Measurements from ENCODE around the gene ITGB6. TPM values are rescaled to one million over a fixed set of nuclear protein-coding genes. Genes with fewer than 3 reads are reported as not detected.

The ITGB6 gene
- polyA plus RNA-seq, 1 experiment, result not detected

DNA sequence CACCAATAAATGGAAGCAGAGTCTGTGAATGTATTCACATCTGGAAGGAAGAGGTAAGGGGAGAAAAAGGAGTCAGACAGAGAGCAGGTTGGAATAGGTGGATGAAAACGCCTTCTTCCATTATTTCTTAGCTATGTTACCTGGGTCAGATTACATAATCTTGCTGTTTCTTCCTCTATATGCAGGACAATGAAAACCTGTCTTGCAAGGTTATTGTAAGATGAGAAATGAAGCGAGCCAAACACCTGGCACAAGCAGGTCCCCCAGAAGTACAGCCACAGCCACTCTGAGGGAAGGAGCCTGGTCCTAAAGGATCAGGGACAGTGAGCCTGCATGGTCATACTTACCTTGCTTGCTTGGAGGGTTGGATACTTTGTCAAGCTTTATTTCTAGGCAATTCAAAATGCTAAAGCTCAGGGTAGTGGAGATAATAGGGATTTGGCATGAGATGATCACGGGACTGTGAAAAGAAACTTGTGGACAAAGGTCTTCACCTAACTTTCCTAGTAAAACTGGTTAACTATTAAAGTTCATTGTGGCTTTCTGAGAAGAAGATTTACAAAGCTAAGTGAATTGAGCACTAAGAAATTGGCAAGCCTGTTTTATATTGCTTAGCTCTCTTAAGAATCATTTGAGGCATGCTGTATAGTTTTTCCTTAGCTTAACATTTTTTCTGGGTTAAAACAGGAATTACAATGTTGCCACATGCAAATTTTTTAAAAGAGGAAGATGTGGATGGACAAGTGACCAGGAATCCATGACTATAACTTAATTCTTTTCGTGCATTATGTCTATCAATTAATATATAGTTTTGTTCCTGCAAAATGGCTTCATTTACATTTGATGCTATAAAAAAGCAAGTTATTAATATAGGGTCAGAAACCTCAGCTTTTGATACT, 121.9 kb downstream of the ITGB6 start:
- POLR2A ChIA-PET, result no interaction called here
- no peak for DNase-seq (ENCODE audit: low read depth, low spot score)

DNA sequence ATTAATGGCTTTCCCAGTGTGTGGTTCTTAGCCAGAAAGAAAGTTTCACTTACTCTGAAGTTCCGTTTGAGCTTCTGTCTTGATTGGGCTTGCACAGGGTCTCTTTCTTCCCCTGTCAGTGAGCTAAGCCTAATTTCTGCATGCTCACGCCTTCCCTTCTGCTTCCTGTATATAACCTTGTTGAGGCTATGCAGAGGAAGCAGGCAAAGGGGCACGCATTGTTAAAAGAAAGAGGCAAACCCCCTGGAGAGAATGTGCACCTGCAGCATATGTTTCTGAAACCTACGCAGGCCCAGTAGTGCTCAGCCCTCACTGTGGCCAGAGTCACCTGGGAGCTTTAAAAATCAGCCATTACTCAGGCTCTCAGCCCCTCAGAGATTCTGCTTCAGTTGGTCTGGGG, 123.2 kb downstream of the ITGB6 start:
- no peak for DNase-seq (ENCODE audit: low read depth, low spot score)
- H3K9me3 ChIP-seq (ENCODE audit: control insufficient read depth, insufficient read depth, low read length), result no peaks in the 10 kb centered on the region
- peaks cover 4% of the 10 kb centered on the region for H3K27me3 ChIP-seq (ENCODE audit: control insufficient read depth, insufficient read depth, low read length)
- H3K27ac ChIP-seq (ENCODE audit: low read depth, low read length), result no peak overlapping the region
- POLR2A ChIA-PET, result no interaction called here
- H3K4me3 ChIP-seq (ENCODE audit: low read depth, low read length), result no peak overlapping the region
- TF ChIP-seq, protein P1, sequence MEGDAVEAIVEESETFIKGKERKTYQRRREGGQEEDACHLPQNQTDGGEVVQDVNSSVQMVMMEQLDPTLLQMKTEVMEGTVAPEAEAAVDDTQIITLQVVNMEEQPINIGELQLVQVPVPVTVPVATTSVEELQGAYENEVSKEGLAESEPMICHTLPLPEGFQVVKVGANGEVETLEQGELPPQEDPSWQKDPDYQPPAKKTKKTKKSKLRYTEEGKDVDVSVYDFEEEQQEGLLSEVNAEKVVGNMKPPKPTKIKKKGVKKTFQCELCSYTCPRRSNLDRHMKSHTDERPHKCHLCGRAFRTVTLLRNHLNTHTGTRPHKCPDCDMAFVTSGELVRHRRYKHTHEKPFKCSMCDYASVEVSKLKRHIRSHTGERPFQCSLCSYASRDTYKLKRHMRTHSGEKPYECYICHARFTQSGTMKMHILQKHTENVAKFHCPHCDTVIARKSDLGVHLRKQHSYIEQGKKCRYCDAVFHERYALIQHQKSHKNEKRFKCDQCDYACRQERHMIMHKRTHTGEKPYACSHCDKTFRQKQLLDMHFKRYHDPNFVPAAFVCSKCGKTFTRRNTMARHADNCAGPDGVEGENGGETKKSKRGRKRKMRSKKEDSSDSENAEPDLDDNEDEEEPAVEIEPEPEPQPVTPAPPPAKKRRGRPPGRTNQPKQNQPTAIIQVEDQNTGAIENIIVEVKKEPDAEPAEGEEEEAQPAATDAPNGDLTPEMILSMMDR (IDR thresholded peaks at IDR 0.05; ENCODE audit: low read depth, low read length), result no peak
- CTCF ChIA-PET, result interaction anchor here (0.9 to 1.5 kb wide), 2 partner anchors 10 to 33 kb away, joined by 3 to 4 read pairs; no protein-coding TSS in a partner anchor

More for the DNA sequence above, 121.9 kb downstream of the ITGB6 start:
- TF ChIP-seq, protein P1 (IDR thresholded peaks at IDR 0.05; ENCODE audit: low read depth, low read length), result no peak
- H3K9me3 ChIP-seq (ENCODE audit: control insufficient read depth, insufficient read depth, low read length), result no peaks in the 10 kb centered on the region
- CTCF ChIA-PET, result interaction anchor here (0.9 kb wide), 1 partner anchor 32 kb away, joined by 3 read pairs; no protein-coding TSS in a partner anchor
- no peak overlapping the region for H3K27ac ChIP-seq (ENCODE audit: low read depth, low read length)
- H3K27me3 ChIP-seq (ENCODE audit: control insufficient read depth, insufficient read depth, low read length), result no peaks in the 10 kb centered on the region
- no peak overlapping the region for H3K4me3 ChIP-seq (ENCODE audit: low read depth, low read length)

DNA sequence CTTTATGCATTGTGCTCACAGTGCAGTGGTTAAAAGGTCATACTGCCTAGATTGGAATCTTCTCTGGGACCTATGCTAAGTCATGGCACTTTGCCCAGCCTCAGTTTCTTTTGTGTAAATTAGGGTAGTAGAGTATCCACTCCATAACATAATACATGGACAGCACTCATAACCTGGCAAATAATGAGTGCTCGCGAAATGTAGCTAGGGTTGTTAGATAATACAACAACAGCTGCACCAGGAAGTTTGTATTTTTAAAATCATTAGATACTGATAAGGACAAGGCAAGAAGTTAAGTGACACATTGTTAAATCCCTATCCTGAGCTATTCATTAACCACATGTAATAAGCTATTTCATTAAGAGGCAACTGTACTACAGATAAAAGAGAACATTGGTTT, 123.8 kb downstream of the ITGB6 start:
- Histone ChIP-seq H3K27me3 (ENCODE audit: control insufficient read depth, insufficient read depth, low read length) (peaks cover 4% of the 10 kb centered on the region), H3K4me3 (ENCODE audit: low read depth, low read length) (no peak overlapping the region), H3K27ac (ENCODE audit: low read depth, low read length) (no peak overlapping the region), H3K9me3 (ENCODE audit: control insufficient read depth, insufficient read depth, low read length) (no peaks in the 10 kb centered on the region)
- POLR2A ChIA-PET, result no interaction called here
- CTCF ChIA-PET, result interaction anchor here (0.9 to 1.5 kb wide), 2 partner anchors 10 to 34 kb away, joined by 3 to 4 read pairs; no protein-coding TSS in a partner anchor
- TF ChIP-seq, protein P1 (IDR thresholded peaks at IDR 0.05; ENCODE audit: low read depth, low read length), result no peak
- no peak for DNase-seq (ENCODE audit: low read depth, low spot score)

DNA sequence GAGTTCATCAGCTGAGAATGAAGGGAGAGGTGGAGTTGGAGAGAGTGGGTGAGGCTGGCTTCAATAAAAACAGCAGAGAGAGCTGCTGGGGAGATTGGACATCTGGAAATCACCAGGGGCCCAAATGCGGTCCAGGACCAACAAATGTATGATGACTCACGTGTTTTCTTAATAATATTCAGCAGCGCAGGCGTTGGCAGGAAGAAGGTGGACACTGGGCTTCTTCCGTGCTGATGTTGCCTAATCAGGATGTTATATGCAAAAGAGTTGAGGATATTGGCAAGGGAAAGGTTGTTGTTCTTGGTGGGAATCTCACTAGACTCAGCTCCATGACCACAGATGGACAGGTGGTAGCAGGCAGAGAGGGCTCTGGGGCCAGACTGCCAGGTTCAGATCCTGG, 124.9 kb downstream of the ITGB6 start:
- Histone ChIP-seq H3K27ac (ENCODE audit: low read depth, low read length) (no peak overlapping the region), H3K27me3 (ENCODE audit: control insufficient read depth, insufficient read depth, low read length) (peaks cover 4% of the 10 kb centered on the region), H3K4me3 (ENCODE audit: low read depth, low read length) (no peak overlapping the region), H3K9me3 (ENCODE audit: control insufficient read depth, insufficient read depth, low read length) (no peaks in the 10 kb centered on the region)
- ChIA-PET POLR2A (no interaction called here), CTCF (interaction anchor here (0.6 kb wide), 1 partner anchor 14 kb away, joined by 3 read pairs; no protein-coding TSS in a partner anchor)
- TF ChIP-seq, protein P1 (IDR thresholded peaks at IDR 0.05; ENCODE audit: low read depth, low read length), result no peak
- no peak for DNase-seq (ENCODE audit: low read depth, low spot score)

DNA sequence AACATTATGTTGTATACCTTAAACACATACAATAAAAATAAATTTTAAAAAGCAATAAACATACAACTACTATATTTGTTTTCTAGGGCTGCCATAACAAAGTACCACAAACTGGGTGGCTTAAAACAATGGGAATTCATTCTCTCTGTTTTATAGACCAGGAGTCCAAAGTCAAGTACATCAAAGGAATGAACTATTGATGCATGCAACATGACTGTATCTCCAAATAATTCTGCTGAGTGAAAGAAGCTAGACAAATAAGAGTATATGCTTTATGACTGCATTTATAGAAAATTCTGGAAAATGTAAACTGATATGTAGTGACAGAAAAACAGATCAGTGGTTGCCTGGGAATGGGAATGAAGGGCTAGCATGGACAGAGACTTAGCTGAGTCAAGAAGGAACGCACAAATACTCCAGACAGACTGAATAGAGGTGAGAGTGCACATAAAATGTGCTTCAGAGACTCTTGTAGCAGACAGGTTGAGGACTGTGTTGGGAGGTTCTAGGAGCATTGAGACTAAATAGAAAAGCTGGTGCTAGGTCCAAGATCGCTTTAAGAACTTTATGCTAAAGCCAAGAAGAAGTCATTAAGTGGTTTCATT, 126.7 kb downstream of the ITGB6 start:
- CTCF ChIA-PET, result no interaction called here
- POLR2A ChIA-PET, result no interaction called here
- H3K27ac ChIP-seq (ENCODE audit: low read depth, low read length), result no peak overlapping the region
- no peaks in the 10 kb centered on the region for H3K9me3 ChIP-seq (ENCODE audit: control insufficient read depth, insufficient read depth, low read length)
- no peak for DNase-seq (ENCODE audit: low read depth, low spot score)
- no peak overlapping the region for H3K4me3 ChIP-seq (ENCODE audit: low read depth, low read length)
- TF ChIP-seq, protein P1 (IDR thresholded peaks at IDR 0.05; ENCODE audit: low read depth, low read length), result no peak
- H3K27me3 ChIP-seq (ENCODE audit: control insufficient read depth, insufficient read depth, low read length), result peaks cover 4% of the 10 kb centered on the region

Measured in AG04450 (cell line).